K562 (cell line): ENCODE measurements around the gene CDKN2AIPNL. TPM values are rescaled to one million over a fixed set of nuclear protein-coding genes. Genes with fewer than 3 reads are reported as not detected.

Source experiments
- ATAC-seq: fragments of 200-7000 bp; cut with Tn5 transposase; 3 replicates; pipeline ENCODE4 v1.9.1; 2020; ENCODE audit warnings: moderate library complexity
- BruUV-seq: library from RNA; stranded (reverse); fragments of 400-500 nt; replicated peaks from 2 replicates; lab custom pipeline; 2021; lab: Mats Ljungman, UMichigan
- CTCF ChIA-PET: fragments of 300-600 bp; formaldehyde crosslinking; extraction: SDS; loops from one replicate; lab custom pipeline; 2021; ENCODE audit warnings: low intra/inter-chr PET ratio; lab: Yijun Ruan, JAX
- POLR2A ChIA-PET: fragments of 300-600, 350-650 bp; sonication (Branson Sonifier 250); formaldehyde crosslinking; extraction: SDS; loops from one replicate; lab custom pipeline; 2021; ENCODE audit warnings: antibody characterized with exemption, inconsistent platforms; lab: Yijun Ruan, JAX
- DNase-seq, 4 experiments: peaks; one replicate each; pipeline versions ENCODE4 v3.0.0 to v3.0.0-alpha.2; 2011 to 2018; ENCODE audit warnings: low spot score in 3 of 4, mixed read lengths in 3 of 4; ENCODE audit errors: extremely low read depth in 1 of 4
- FAIRE-seq: peaks from 2 replicates; lab custom pipeline; 2011; peaks lifted over from hg19 to GRCh38; lab: Jason Lieb, UNC
- H2AFZ ChIP-seq: 2 replicates; pipeline ENCODE4 v1.6.0; 2011; ENCODE audit warnings: low read depth, low read length, control low read depth, inconsistent platforms
- H3K27ac ChIP-seq: fragments of 200-600 bp; 3 replicates; pipeline ENCODE4 v1.8.0; 2011; ENCODE audit warnings: low read depth, mild to moderate bottlenecking, control low read depth, inconsistent platforms, low read length, moderate library complexity, mixed read lengths; ENCODE audit errors: extremely low read depth
- H3K27me3 ChIP-seq, 2 experiments: fragments of 300-600 bp in 1 of 2; 2 replicates in 1 of 2; 3 replicates in 1 of 2; pipeline versions ENCODE4 v1.6.0 to v1.8.0; 2011; ENCODE audit warnings: inconsistent platforms in 2 of 2, low read length in 2 of 2, mild to moderate bottlenecking in 1 of 2, mixed read lengths in 1 of 2, moderate library complexity in 1 of 2; ENCODE audit not compliant: control insufficient read depth in 2 of 2, insufficient read depth in 2 of 2
- H3K36me3 ChIP-seq: fragments of 300-600 bp; 3 replicates; pipeline ENCODE4 v1.8.0; 2011; ENCODE audit warnings: mild to moderate bottlenecking, low read length, inconsistent platforms; ENCODE audit not compliant: control insufficient read depth, insufficient read depth
- H3K4me1 ChIP-seq, 2 experiments: fragments of 200-600 bp in 1 of 2; replicated peaks in 1 of 2; 2 replicates in 1 of 2; 3 replicates in 1 of 2; pipeline versions ENCODE4 v1.5.1 to v1.8.0; 2011; ENCODE audit warnings: inconsistent platforms in 2 of 2, low read length in 2 of 2, mild to moderate bottlenecking in 1 of 2, mixed read lengths in 1 of 2, moderate library complexity in 1 of 2; ENCODE audit not compliant: control insufficient read depth in 2 of 2, insufficient read depth in 2 of 2
- H3K4me2 ChIP-seq: 2 replicates; pipeline ENCODE4 v1.6.1; 2011; ENCODE audit warnings: low read length, control low read depth, inconsistent platforms, mixed read lengths; ENCODE audit not compliant: insufficient read depth
- H3K4me3 ChIP-seq: fragments of 200-600 bp; sonication (generic), shearing (Covaris generic); 2 replicates; pipeline ENCODE4 v1.5.1; 2016; ENCODE audit warnings: control low read depth, inconsistent platforms
- H3K79me2 ChIP-seq: fragments of 200-600 bp; 3 replicates; pipeline ENCODE4 v1.8.0; 2011; ENCODE audit warnings: low read length, inconsistent platforms; ENCODE audit not compliant: control insufficient read depth, insufficient read depth
- H3K9ac ChIP-seq, 2 experiments: 2 replicates each; pipeline versions ENCODE4 v1.6.0 to v1.6.1; 2011; ENCODE audit warnings: low read depth in 2 of 2, low read length in 2 of 2, control low read depth in 1 of 2, inconsistent platforms in 1 of 2, mild to moderate bottlenecking in 1 of 2, mixed read lengths in 1 of 2; ENCODE audit not compliant: insufficient read depth in 1 of 2
- H3K9me1 ChIP-seq: one replicate; pipeline ENCODE4 v1.6.0; 2011; ENCODE audit warnings: inconsistent platforms, mild to moderate bottlenecking, low read length, moderate library complexity; ENCODE audit not compliant: control insufficient read depth, insufficient read depth
- H3K9me3 ChIP-seq: replicated peaks from 2 replicates; pipeline ENCODE4 v1.5.1; 2011; ENCODE audit warnings: low read depth, low read length, inconsistent platforms; ENCODE audit not compliant: control insufficient read depth, insufficient read depth
- H4K20me1 ChIP-seq: replicated peaks from 2 replicates; pipeline ENCODE4 v1.6.1; 2011; ENCODE audit warnings: low read length, inconsistent platforms, mixed read lengths; ENCODE audit not compliant: control insufficient read depth, insufficient read depth
- CCNT2 ChIP-seq: IDR thresholded peaks from 2 replicates; pipeline ENCODE4 v1.6.1; 2011; ENCODE audit warnings: borderline replicate concordance, low read depth, mild to moderate bottlenecking, moderate library complexity, mixed read lengths, low read length; ENCODE audit not compliant: insufficient read length; ENCODE audit errors: extremely low read depth
- WHSC1 ChIP-seq: IDR thresholded peaks from one replicate; pipeline ENCODE4 v1.6.1; 2012; ENCODE audit warnings: low read length, control low read depth, inconsistent platforms
- ZNF444 ChIP-seq: fragments of 250-450 bp; sonication (Bioruptor Pico); IDR thresholded peaks from 2 replicates; pipeline ENCODE4 v1.4.0; 2020; ENCODE audit warnings: mild to moderate bottlenecking, moderate library complexity
- WGBS: fragments of 100-300 bp; shearing (Covaris generic); methylation state at CpG from one replicate; pipeline ENCODE4 v1.1.6; 2016; ENCODE audit warnings: low coverage, mixed read lengths; ENCODE audit not compliant: insufficient coverage; ENCODE audit errors: missing lambda C conversion rate; 5-methylcytosine and 5-hydroxymethylcytosine counted together
- in situ Hi-C: fragments of 300-500 bp; cut with MboI; formaldehyde crosslinking; loops from 4 replicates; pipeline ENCODE4 v1.15.0; 2018; ENCODE audit warnings: inconsistent platforms, mixed read lengths
- intact Hi-C: fragments of 100-400 bp; cut with micrococcal nuclease; formaldehyde crosslinking; loops from 2 replicates; pipeline ENCODE4 v1.14.2; 2022
- polyA plus RNA-seq, 8 experiments: library from polyadenylated mRNA; depleted of rRNA in 4 of 8; stranded (reverse) in 5 of 8; unstranded in 3 of 8; fragments of >200 nt; fragmentation: Nextera tagmentation in 2 of 8; fragmentation: Illumina TruSeq in 1 of 8; extraction: Ambion mirVana in 2 of 8; extraction: Trizol in 1 of 8; gene quantifications; 2 replicates each; pipeline versions ENCODE4 v1.2.1 to v1.2.3, GENCODE V29; 2011 to 2014; ENCODE audit warnings: inconsistent platforms in 1 of 8, missing spikeins in 1 of 8
- total RNA-seq, 7 experiments: library from RNA; depleted of rRNA in 6 of 7; stranded (reverse); fragments of >200 nt in 6 of 7; fragmentation: Illumina TruSeq in 2 of 7; extraction: Trizol in 2 of 7; gene quantifications; 2 replicates each; pipeline versions ENCODE4 v1.2.1 to v1.2.3, GENCODE V29; 2011 to 2021; ENCODE audit warnings: low replicate concordance in 1 of 7
- TF ChIP-seq, protein P1 (sequence below): sonication (generic); IDR thresholded peaks from 2 replicates; pipeline ENCODE4 v1.6.1; 2016
- TF ChIP-seq, protein P2 (sequence below): IDR thresholded peaks from 2 replicates; pipeline ENCODE4 v1.6.1; 2011; ENCODE audit not compliant: insufficient read length; ENCODE audit errors: extremely low read depth
- TF ChIP-seq, protein P3 (sequence below): fragments of 450-650 bp; IDR thresholded peaks from 2 replicates; pipeline ENCODE4 v1.6.1; 2017; ENCODE audit warnings: mild to moderate bottlenecking, moderate library complexity
- TF ChIP-seq, protein P4 (sequence below): fragments of 450-650 bp; IDR thresholded peaks from 2 replicates; pipeline ENCODE4 v1.7.1; 2018; ENCODE audit warnings: mild to moderate bottlenecking, low read depth; ENCODE audit not compliant: partially characterized antibody

CDKN2AIPNL gene
- total and polyA plus RNA-seq, 9 of the 15 experiments (the other 6 are each of a cell fraction or from before 2014, with no cell fraction given) = 19.9 to 46.9 (median 42.2) TPM

DNA sequence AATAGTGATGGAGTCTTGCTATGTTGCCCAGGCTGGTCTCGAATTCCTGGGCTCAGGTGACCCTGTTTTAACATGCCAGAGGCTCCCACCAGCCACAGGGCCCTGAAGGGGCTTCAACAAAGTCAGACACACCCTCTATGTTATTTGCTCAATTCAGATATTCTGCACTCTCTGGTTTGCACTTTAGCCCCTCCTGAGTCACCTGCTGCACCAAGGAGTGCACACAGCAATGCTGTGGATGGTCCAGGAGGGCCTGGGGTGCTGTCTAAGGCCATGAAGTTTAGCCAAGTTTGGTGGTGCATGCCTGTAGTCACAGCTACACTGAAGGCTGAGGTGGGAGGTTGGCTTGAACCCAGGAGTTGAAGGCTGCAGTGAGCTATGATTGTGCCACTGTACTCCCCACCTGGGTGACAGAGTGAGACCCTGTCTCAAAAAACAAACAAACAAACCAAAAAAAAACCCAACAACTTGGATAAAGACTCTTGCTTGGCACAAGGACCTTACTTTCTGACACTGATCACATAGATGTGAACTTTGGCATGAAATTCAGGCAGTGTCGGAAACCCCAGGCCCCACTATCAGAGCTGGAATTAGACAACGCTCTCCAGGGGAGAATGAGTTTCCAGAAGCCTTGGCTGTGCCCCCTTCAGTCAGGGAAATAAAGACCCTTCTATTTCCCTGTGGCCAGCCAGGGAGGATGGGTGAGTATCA, 39.7 kb upstream of the CDKN2AIPNL start:
- no TSS peak for BruUV-seq
- Histone ChIP-seq H4K20me1 (no peaks in the 10 kb centered on the region), H3K9me3 (no peaks in the 10 kb centered on the region), H3K4me2 (no peak overlapping the region), H3K4me3 (no peak overlapping the region), H3K36me3 (no peaks in the 10 kb centered on the region), H3K9ac (no peak overlapping the region; a peak in 1 of 4 replicates), H3K9me1 (no peaks in the 10 kb centered on the region), H3K4me1 (peaks cover 0 to 9% of the 10 kb centered on the region in 2 experiments; a peak in 2 of 5 replicates), H3K27me3 (no peaks in the 10 kb centered on the region), H3K79me2 (no peaks in the 10 kb centered on the region), H3K27ac (no peak overlapping the region), H2AFZ (no peak overlapping the region)
- intact Hi-C loops = no loop called here
- WGBS = 61% methylated on average over 3 of the region's 3 CpGs
- FAIRE-seq (no peak), ATAC-seq (no peak), DNase-seq (peak in 1 of 4 experiments; percentile 6)
- ChIA-PET POLR2A (interaction anchor here (0.8 to 1.0 kb wide), 3 partner anchors 14 to 54 kb away, joined by 3 to 5 read pairs (median 4); no protein-coding TSS in a partner anchor), CTCF (interaction anchor here (0.6 kb wide), 1 partner anchor 116 kb away, joined by 3 read pairs; no protein-coding TSS in a partner anchor)
- TF ChIP-seq CCNT2 = no peak
- TF ChIP-seq, protein P1, sequence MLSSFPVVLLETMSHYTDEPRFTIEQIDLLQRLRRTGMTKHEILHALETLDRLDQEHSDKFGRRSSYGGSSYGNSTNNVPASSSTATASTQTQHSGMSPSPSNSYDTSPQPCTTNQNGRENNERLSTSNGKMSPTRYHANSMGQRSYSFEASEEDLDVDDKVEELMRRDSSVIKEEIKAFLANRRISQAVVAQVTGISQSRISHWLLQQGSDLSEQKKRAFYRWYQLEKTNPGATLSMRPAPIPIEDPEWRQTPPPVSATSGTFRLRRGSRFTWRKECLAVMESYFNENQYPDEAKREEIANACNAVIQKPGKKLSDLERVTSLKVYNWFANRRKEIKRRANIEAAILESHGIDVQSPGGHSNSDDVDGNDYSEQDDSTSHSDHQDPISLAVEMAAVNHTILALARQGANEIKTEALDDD = no peak
- TF ChIP-seq, protein P2, sequence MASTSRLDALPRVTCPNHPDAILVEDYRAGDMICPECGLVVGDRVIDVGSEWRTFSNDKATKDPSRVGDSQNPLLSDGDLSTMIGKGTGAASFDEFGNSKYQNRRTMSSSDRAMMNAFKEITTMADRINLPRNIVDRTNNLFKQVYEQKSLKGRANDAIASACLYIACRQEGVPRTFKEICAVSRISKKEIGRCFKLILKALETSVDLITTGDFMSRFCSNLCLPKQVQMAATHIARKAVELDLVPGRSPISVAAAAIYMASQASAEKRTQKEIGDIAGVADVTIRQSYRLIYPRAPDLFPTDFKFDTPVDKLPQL = no peak
- TF ChIP-seq WHSC1 = no peak
- TF ChIP-seq, protein P3, sequence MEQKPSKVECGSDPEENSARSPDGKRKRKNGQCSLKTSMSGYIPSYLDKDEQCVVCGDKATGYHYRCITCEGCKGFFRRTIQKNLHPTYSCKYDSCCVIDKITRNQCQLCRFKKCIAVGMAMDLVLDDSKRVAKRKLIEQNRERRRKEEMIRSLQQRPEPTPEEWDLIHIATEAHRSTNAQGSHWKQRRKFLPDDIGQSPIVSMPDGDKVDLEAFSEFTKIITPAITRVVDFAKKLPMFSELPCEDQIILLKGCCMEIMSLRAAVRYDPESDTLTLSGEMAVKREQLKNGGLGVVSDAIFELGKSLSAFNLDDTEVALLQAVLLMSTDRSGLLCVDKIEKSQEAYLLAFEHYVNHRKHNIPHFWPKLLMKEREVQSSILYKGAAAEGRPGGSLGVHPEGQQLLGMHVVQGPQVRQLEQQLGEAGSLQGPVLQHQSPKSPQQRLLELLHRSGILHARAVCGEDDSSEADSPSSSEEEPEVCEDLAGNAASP = no peak
- TF ChIP-seq ZNF444 (CRISPR knock-in tag) = no peak
- TF ChIP-seq, protein P4, sequence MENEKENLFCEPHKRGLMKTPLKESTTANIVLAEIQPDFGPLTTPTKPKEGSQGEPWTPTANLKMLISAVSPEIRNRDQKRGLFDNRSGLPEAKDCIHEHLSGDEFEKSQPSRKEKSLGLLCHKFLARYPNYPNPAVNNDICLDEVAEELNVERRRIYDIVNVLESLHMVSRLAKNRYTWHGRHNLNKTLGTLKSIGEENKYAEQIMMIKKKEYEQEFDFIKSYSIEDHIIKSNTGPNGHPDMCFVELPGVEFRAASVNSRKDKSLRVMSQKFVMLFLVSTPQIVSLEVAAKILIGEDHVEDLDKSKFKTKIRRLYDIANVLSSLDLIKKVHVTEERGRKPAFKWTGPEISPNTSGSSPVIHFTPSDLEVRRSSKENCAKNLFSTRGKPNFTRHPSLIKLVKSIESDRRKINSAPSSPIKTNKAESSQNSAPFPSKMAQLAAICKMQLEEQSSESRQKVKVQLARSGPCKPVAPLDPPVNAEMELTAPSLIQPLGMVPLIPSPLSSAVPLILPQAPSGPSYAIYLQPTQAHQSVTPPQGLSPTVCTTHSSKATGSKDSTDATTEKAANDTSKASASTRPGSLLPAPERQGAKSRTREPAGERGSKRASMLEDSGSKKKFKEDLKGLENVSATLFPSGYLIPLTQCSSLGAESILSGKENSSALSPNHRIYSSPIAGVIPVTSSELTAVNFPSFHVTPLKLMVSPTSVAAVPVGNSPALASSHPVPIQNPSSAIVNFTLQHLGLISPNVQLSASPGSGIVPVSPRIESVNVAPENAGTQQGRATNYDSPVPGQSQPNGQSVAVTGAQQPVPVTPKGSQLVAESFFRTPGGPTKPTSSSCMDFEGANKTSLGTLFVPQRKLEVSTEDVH = no peak
- in situ Hi-C loops = no loop called here
